Measurements from ENCODE around the gene DEXI. TPM values are rescaled to one million over a fixed set of nuclear protein-coding genes. Genes with fewer than 3 reads are reported as not detected.
A peak's percentile ranks its signal among the peaks of the same experiment; 100 is the strongest.

DEXI gene
- total RNA-seq, 1 experiment from 2014 or later, result 28.3 TPM

GRCh38 chr16:10972108-10972818 is 30.0 kb upstream of the DEXI start:
- TF ChIP-seq, protein P1, sequence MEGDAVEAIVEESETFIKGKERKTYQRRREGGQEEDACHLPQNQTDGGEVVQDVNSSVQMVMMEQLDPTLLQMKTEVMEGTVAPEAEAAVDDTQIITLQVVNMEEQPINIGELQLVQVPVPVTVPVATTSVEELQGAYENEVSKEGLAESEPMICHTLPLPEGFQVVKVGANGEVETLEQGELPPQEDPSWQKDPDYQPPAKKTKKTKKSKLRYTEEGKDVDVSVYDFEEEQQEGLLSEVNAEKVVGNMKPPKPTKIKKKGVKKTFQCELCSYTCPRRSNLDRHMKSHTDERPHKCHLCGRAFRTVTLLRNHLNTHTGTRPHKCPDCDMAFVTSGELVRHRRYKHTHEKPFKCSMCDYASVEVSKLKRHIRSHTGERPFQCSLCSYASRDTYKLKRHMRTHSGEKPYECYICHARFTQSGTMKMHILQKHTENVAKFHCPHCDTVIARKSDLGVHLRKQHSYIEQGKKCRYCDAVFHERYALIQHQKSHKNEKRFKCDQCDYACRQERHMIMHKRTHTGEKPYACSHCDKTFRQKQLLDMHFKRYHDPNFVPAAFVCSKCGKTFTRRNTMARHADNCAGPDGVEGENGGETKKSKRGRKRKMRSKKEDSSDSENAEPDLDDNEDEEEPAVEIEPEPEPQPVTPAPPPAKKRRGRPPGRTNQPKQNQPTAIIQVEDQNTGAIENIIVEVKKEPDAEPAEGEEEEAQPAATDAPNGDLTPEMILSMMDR (conservative IDR thresholded peaks at IDR 0.05), result no peak
- Histone ChIP-seq H3T11ph (ENCODE audit: low read length) (no peak overlapping the region), H2BK20ac (ENCODE audit: low read depth, low read length, poor library complexity, severe bottlenecking) (no peak overlapping the region), H3K18ac (ENCODE audit: insufficient read length, low read depth, low read length) (no peak overlapping the region), H3K4ac (ENCODE audit: low read depth, low read length) (no peak overlapping the region), H3K4me2 (ENCODE audit: insufficient read depth, insufficient read length, low read length) (no peak overlapping the region), H3K4me1 (ENCODE audit: insufficient read depth, low read length) (no peaks in the 10 kb centered on the region), H3K56ac (ENCODE audit: insufficient read length, low read depth, low read length) (no peak overlapping the region), H3K23me2 (ENCODE audit: insufficient read length, low read depth, low read length, poor library complexity, severe bottlenecking) (no peaks in the 10 kb centered on the region), H2AFZ (ENCODE audit: low read length) (no peak overlapping the region), H2BK120ac (ENCODE audit: low read depth, low read length, poor library complexity, severe bottlenecking) (no peak overlapping the region), H2BK15ac (ENCODE audit: low read depth, low read length) (no peak overlapping the region), H4K5ac (ENCODE audit: insufficient read length, low read depth, low read length) (no peak overlapping the region), H3K9ac (ENCODE audit: extremely low read depth, insufficient read length, low read length) (no peak overlapping the region), H3K9me3 (ENCODE audit: control insufficient read depth, low read depth, low read length) (no peaks in the 10 kb centered on the region), H4K91ac (ENCODE audit: insufficient read length, low read depth, low read length) (no peak overlapping the region), H4K20me1 (ENCODE audit: control insufficient read depth, insufficient read depth, insufficient read length) (no peaks in the 10 kb centered on the region), H2BK12ac (ENCODE audit: insufficient read length, low read depth, low read length) (no peak overlapping the region), H2AK5ac (ENCODE audit: insufficient read length, low read length) (no peak overlapping the region), H3K79me2 (ENCODE audit: insufficient read depth, low read length) (no peaks in the 10 kb centered on the region), H3K27ac (ENCODE audit: insufficient read length, low read depth, low read length) (no peak overlapping the region), H3K14ac (ENCODE audit: insufficient read depth, low read length) (no peak overlapping the region), H3K27me3 (ENCODE audit: insufficient read depth, low read length) (no peaks in the 10 kb centered on the region), H4K8ac (replicated peaks; ENCODE audit: insufficient read length, low read depth, low read length) (no peak overlapping the region), H3K79me1 (ENCODE audit: insufficient read depth, low read depth, low read length, poor library complexity, severe bottlenecking) (no peaks in the 10 kb centered on the region), H2BK5ac (ENCODE audit: insufficient read length, low read length) (no peak overlapping the region), H3K23ac (ENCODE audit: insufficient read length, low read depth, low read length) (no peak overlapping the region)
- Mint-ChIP-seq H3K9me3 (no peaks in the 10 kb centered on the region), H3K4me3 (no peak overlapping the region), H3K27me3 (ENCODE audit: low read depth) (no peaks in the 10 kb centered on the region; the same call in 1 of the 2 replicates), H3K4me1 (peaks cover 2 to 5% of the 10 kb centered on the region in 2 experiments; a peak in 3 of 4 replicates), H3K27ac (peak overlapping the region in 1 of 3 experiments; percentile 90; a peak in 1 of 7 replicates), H3K36me3 (ENCODE audit: insufficient read depth in 1 of 3, low read depth in 3 of 3) (peaks cover 0 to 14% (median 13%) of the 10 kb centered on the region in 3 experiments; a peak in 4 of 7 replicates)
- no peak for DNase-seq
- WGBS (ENCODE audit: extremely low coverage, insufficient read length, low lambda C conversion rate), result no CpG with 5 or more reads among the region's 4 CpGs

Data from H9 (cell line).